Measurements from ENCODE around the gene TNK2. TPM values are rescaled to one million over a fixed set of nuclear protein-coding genes. Genes with fewer than 3 reads are reported as not detected.

Gene TNK2
- total RNA-seq, 1 donor from 2014 or later: 35.5 TPM

DNA sequence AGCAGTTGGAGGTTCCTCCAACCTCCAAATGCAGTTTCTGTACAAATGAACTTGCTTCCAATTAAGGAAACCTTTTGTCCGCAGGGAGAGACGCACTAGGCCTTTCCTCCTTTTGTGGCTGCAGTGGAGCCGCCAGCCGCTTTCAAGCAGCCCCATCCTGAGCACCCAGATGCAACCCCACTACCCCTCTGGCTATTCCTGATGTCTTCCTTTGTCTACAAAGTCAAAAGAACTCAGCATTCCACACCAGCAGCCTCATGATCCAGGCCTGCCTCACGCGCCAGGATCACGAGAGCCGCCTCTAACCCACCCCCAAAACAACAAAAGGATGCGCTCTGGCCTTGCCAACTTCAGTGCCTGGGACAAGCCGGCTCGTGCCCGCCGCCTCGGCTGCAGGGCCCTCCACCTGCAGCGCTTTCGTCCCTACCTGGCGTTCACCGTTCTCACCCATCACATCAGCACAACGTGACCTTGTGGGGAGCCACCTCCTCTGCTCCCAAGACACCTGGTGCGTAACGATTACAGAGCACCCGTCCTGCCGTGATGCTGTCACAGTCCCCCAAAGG is 48.4 kb downstream of the TNK2 start:
- H3K27ac Mint-ChIP-seq (ENCODE audit: unreplicated experiment): no peak overlapping the region
- no peak for TF ChIP-seq CTCF (IDR thresholded peaks at IDR 0.05)
- H3K4me1 Mint-ChIP-seq (ENCODE audit: low read depth): peaks cover 6% of the 10 kb centered on the region
- H3K4me3 Mint-ChIP-seq (ENCODE audit: unreplicated experiment): no peak overlapping the region
- no peaks in the 10 kb centered on the region for H3K9me3 Mint-ChIP-seq (ENCODE audit: low read depth)
- no peaks in the 10 kb centered on the region for H3K27me3 Mint-ChIP-seq (ENCODE audit: low read depth)
- H3K36me3 Mint-ChIP-seq (ENCODE audit: low read depth): no peaks in the 10 kb centered on the region
- no peak for DNase-seq (ENCODE audit: low spot score)

DNA sequence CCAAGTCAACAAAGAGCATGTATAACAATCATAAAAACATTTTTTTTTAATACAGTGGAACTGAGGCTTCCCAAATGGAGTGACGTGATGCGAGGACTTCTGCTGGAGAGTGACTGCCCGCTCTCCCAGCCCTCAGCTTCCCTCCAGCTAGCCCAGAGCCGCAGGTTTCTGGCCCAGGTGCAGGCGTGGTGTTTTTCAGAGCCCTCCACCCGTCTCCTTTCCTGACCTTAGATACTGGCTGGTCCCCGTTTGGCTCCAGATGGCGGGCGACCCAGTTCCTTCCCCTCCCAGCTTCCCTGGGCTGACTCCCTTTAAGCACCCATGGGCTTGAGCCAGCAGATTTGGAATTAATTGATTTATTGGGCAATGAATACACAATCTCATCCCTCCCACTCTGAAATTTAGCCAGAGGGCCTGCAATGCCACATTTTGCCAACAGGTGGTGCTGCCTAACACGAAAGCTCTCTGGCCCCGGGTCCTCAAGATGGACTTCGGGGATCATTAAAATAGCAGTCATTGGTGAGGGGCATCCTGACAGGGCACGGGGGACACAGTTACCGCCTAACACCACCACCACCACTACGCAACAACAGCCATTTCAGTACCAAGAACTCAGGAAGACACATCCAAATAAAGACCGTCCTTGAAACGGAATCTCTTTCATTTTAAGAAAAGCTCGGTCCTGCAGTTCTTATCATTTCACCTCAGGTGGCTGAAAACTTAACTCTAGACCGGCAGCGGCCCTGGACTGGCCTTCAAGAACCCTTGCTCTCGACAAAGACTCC is 49.1 kb downstream of the TNK2 start:
- Mint-ChIP-seq H3K9me3 (ENCODE audit: low read depth) (no peaks in the 10 kb centered on the region), H3K4me1 (ENCODE audit: low read depth) (peaks cover 6% of the 10 kb centered on the region), H3K27ac (ENCODE audit: unreplicated experiment) (peak overlapping the region; percentile 33), H3K27me3 (ENCODE audit: low read depth) (no peaks in the 10 kb centered on the region), H3K4me3 (ENCODE audit: unreplicated experiment) (no peak overlapping the region), H3K36me3 (ENCODE audit: low read depth) (no peaks in the 10 kb centered on the region)
- TF ChIP-seq CTCF (IDR thresholded peaks at IDR 0.05): peak; percentile 92
- DNase-seq (ENCODE audit: low spot score): no peak

DNA sequence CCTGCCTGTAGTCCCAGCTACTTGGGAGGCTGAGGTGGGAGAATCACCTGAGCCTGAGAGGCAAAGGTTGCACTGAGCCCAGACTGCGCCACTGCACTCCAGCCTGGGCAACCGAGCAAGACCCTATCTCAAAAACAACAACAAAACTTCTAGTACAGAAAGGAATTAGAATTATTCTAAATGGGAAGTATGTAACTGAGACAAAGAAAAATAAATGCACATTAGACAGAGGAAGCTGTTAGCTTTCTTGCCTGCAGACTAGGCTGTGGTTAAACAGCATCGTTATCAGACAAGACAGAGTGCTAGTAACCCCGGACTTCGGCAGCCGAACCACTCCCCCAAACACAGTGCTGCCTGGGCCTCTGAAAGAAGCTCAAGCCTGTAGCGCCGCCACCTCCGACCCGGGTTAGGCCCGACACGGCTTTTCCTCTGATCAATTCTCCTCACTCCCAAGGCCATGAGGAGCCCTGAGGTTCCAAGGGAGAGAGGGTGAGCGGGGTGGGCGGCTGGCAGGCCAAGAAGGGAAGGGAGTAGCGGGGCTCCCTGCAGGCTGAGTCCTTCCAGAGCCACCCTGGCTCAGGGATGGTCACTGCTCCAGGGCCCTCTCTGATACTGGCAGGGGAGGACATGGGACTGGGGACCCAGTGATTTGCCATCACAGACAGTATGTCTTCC is 51.8 kb downstream of the TNK2 start:
- no peak overlapping the region for H3K4me3 Mint-ChIP-seq (ENCODE audit: unreplicated experiment)
- DNase-seq (ENCODE audit: low spot score): no peak
- H3K27ac Mint-ChIP-seq (ENCODE audit: unreplicated experiment): no peak overlapping the region
- H3K36me3 Mint-ChIP-seq (ENCODE audit: low read depth): no peaks in the 10 kb centered on the region
- H3K9me3 Mint-ChIP-seq (ENCODE audit: low read depth): no peaks in the 10 kb centered on the region
- TF ChIP-seq CTCF (IDR thresholded peaks at IDR 0.05): no peak
- H3K4me1 Mint-ChIP-seq (ENCODE audit: low read depth): no peaks in the 10 kb centered on the region
- H3K27me3 Mint-ChIP-seq (ENCODE audit: low read depth): no peaks in the 10 kb centered on the region

DNA sequence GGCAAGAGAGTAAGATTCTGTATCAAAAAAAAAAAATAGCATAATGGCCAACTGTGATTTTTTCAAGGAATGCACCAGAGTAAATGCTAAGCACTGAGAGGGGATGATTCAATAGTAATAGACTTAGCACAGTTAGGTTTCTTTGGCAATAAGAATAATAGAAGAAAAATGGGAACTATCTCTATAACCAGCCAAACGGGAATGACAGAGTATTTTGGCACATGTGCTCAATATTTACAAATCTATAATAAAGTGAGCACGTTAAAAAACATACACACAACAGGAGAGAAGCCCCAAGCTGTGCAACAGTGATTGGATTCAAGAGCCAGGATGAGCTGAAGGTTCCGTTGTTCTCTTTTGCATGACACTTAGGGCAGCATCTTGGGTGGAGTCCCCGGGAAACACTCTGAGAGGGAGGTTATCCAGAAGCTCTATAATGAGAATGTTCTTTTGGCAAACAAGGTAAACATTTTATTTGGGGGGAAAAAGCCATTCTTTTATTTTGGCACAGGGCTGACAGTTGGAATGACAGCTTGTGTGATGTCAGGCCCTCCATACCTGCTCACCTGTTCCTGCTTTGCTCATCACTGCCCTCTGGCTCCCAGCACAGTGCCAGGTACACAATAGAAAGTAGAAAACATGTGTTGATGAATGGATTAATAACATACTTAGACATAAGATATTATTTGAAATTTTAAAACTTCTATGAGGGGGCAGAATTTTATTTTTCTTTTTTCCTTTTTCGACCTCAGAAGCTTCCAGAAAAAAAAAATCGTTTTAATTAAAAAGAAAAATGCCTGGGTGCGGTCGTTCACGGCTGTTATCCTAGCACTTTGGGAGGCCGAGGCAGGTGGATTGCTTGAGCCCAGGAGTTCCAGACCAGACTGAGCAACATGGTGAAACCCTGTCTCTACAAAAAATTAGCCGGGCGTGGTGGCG is 52.6 kb downstream of the TNK2 start:
- Mint-ChIP-seq H3K9me3 (ENCODE audit: low read depth) (no peaks in the 10 kb centered on the region), H3K4me3 (ENCODE audit: unreplicated experiment) (no peak overlapping the region), H3K27ac (ENCODE audit: unreplicated experiment) (no peak overlapping the region), H3K27me3 (ENCODE audit: low read depth) (no peaks in the 10 kb centered on the region), H3K4me1 (ENCODE audit: low read depth) (peaks cover 5% of the 10 kb centered on the region), H3K36me3 (ENCODE audit: low read depth) (no peaks in the 10 kb centered on the region)
- no peak for DNase-seq (ENCODE audit: low spot score)
- no peak for TF ChIP-seq CTCF (IDR thresholded peaks at IDR 0.05)

Data from chondrocyte (in vitro differentiated cells).